ENCODE results near the gene UBE4A.

The UBE4A gene

GRCh38 chr11:118441770-118442275, 82.4 kb downstream of the UBE4A start:
- TF ChIP-seq TAF1 (IDR thresholded peaks at IDR 0.05; ENCODE audit: borderline replicate concordance, insufficient read depth, low read length) (no peak), FOXP2 (optimal IDR thresholded peaks at IDR 0.05; ENCODE audit: borderline replicate concordance, extremely low read depth, extremely low read length, insufficient read depth) (no peak), POLR2AphosphoS5 (IDR thresholded peaks at IDR 0.05; ENCODE audit: low read depth, low read length) (no peak), SIN3A (IDR thresholded peaks at IDR 0.05; ENCODE audit: borderline replicate concordance, insufficient read depth, low read length) (no peak), REST (IDR thresholded peaks at IDR 0.05; ENCODE audit: insufficient read depth in 1 of 2, low read depth in 2 of 2, low read length in 2 of 2) (no peak)

- TF ChIP-seq POLR2AphosphoS5 (IDR thresholded peaks at IDR 0.05; ENCODE audit: low read depth, low read length), result no peak
- TF ChIP-seq TAF1 (IDR thresholded peaks at IDR 0.05; ENCODE audit: borderline replicate concordance, insufficient read depth, low read length), result no peak
- TF ChIP-seq SIN3A (IDR thresholded peaks at IDR 0.05; ENCODE audit: borderline replicate concordance, insufficient read depth, low read length), result no peak
- TF ChIP-seq FOXP2 (optimal IDR thresholded peaks at IDR 0.05; ENCODE audit: borderline replicate concordance, extremely low read depth, extremely low read length, insufficient read depth), result no peak
- TF ChIP-seq REST (IDR thresholded peaks at IDR 0.05; ENCODE audit: insufficient read depth in 1 of 2, low read depth in 2 of 2, low read length in 2 of 2), result no peak
Measured at GRCh38 chr11:118442301-118442700, 82.9 kb downstream of the UBE4A start.

- TF ChIP-seq SIN3A (IDR thresholded peaks at IDR 0.05; ENCODE audit: borderline replicate concordance, insufficient read depth, low read length), result no peak
- no peak for TF ChIP-seq FOXP2 (optimal IDR thresholded peaks at IDR 0.05; ENCODE audit: borderline replicate concordance, extremely low read depth, extremely low read length, insufficient read depth)
- no peak for TF ChIP-seq POLR2AphosphoS5 (IDR thresholded peaks at IDR 0.05; ENCODE audit: low read depth, low read length)
- no peak for TF ChIP-seq TAF1 (IDR thresholded peaks at IDR 0.05; ENCODE audit: borderline replicate concordance, insufficient read depth, low read length)
- TF ChIP-seq REST (IDR thresholded peaks at IDR 0.05; ENCODE audit: insufficient read depth in 1 of 2, low read depth in 2 of 2, low read length in 2 of 2), result no peak
Measured at GRCh38 chr11:118442908-118443589, 83.6 kb downstream of the UBE4A start.

GRCh38 chr11:118443590-118444218, 84.3 kb downstream of the UBE4A start:
- TF ChIP-seq SIN3A (IDR thresholded peaks at IDR 0.05; ENCODE audit: borderline replicate concordance, insufficient read depth, low read length) (no peak), POLR2AphosphoS5 (IDR thresholded peaks at IDR 0.05; ENCODE audit: low read depth, low read length) (no peak), TAF1 (IDR thresholded peaks at IDR 0.05; ENCODE audit: borderline replicate concordance, insufficient read depth, low read length) (no peak), FOXP2 (optimal IDR thresholded peaks at IDR 0.05; ENCODE audit: borderline replicate concordance, extremely low read depth, extremely low read length, insufficient read depth) (no peak), REST (IDR thresholded peaks at IDR 0.05; ENCODE audit: insufficient read depth in 1 of 2, low read depth in 2 of 2, low read length in 2 of 2) (no peak)
